HG03060 (cell line): Measurements from ENCODE around the gene THSD7A.
"Not testable (repeated sequence)": the region's sequence is repeated elsewhere in the genome, so short reads cannot be mapped to it uniquely, and the experiment has no call there.

Experiments used
- ATAC-seq: cut with Tn5 transposase; IDR thresholded peaks from one replicate; pipeline ENCODE4 v1.9.1; 2021; ENCODE audit warnings: low read depth, moderate number of reproducible peaks; ENCODE audit not compliant: unreplicated experiment

The THSD7A gene

DNA sequence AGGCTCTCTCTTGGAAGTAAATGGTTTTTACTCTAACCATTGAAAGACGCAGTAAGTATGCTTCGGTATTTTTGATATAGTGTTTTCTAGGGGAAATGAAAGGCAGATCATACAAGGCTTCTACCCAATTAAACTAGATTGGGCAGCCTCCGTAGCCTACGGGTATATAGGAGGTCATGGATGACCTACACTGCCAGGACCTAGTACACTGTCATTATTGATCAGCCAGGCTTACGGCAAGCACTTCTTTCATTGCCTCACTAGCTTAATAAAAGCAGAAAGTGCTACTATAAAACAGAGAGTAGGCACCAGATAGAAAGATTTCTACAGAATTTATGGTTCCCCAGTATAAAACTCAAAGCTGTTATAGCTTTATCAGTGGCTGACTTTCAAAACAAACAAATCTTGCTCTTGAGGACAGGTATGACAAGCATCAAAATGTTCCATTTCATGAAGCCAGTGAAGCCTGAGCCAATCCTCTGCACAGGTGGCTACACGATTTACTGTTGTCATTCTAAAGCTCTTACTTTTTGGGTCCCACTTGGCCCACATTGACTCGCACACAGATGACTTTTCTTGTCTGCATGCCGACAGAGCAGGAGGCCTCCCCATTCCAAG is 358.1 kb downstream of the THSD7A start:
- ATAC-seq, result no peak

DNA sequence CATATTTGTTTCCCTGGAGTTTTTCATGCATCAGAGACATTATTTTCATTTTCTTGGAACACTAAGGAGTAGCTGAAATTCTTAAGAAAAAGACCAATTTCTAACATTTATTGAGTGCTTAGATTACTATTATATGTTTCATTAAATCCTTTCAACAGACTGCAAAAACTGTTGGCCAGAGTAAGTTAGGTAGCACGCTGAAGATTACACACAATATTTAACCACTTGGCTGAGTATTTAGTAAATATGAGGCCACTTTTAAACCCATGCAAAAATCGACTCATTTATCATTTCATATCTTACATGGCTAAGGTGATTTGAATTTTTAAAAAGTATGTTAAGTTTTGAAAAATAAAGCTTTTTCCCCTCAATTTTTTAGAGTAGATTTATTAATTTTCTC is 358.8 kb downstream of the THSD7A start:
- no peak for ATAC-seq

DNA sequence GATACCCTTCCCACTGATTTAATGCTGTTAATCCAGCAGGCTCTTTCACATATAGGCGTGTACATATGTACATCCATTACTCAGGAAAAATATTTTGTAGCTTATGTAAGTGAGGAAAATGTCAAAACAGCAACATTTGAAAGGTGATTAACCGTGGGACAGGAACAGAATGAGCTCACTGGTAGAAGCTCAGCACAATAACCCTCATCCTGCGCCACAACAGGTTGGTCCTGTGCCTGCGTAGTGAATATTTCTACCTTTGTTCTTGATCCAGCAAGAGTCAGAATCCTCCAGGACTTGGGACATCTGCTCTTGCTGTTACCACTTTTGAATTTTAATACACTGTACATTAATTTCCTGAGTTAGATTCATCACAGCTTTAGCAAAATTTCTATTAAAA is 359.4 kb downstream of the THSD7A start:
- no peak for ATAC-seq

DNA sequence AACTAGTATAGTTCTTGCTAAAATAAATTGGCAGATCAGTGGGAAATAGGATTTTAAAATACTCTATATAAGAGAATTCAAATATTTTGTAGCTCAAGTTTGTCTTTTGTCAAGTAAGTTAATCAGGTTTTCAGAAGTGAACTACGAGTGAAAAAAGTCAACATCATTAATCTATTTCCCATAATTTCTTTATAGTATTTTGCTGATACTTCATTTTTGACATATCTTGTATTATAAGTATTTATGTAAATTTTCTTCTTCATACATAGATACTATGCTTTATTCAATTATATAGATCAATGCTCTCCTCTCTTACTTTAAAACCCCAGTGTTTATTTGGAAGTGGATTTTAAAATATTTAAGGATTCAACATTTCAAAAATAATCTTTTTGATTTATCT is 360.7 kb downstream of the THSD7A start:
- ATAC-seq, result no peak

DNA sequence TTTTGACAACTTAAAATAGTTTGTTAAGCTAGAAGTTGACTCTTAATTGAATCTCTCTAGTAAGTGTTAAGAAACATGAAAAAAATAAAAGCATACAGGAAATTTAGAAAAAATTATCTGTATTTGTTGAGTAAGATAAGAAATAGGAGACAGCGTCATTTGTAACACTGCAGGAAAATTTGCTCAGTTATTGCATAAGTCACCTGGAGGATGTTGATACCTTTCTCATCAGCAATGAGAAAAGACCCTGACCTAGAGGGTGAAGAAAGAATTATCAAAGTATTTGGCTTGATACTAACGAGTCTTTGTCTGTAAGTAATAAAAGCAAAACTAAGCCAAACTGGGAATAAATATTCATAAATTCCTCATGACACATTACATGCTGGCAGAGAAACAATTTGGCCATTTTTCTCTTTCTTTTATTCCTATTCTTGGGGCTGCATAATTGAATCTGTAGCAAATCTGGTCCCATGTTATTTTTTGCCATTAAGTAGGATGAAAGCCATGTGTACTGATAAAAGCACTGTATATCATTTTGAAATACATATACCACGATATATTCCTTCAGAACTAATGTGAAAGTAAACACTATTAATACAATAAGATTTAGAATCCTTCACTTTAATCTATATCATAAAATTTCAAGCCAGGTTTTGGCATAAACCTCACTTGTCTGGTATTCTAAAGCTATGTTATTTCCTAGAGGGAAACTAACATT is 362.8 kb downstream of the THSD7A start:
- ATAC-seq, result no peak

DNA sequence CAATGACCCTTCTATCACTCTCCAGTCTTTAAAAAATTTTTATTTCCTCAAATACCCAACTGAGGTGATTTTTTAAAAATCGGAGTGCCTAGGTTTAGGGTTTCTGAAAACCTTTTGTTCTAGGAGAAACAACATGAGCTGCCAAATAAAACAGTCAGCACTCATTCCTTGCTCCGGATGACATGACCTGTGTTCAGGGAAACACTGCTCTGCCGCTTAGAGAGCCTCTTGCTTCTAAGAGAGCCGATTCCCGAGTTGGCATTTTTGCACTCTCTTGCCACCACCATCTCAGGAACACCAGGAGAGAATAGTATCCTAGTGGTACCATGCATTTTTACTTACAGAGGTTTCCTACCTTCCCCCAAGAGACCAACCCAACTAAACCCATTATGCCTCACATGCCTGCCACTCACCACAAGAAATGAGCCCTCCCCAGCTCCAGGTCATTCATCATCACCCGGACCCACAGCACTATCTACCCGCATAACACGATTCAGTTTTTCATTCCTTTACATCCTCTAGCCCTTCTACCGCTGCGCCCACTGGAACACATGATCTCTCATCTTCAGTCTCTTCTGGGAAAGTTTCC is 365.4 kb downstream of the THSD7A start:
- no peak for ATAC-seq

DNA sequence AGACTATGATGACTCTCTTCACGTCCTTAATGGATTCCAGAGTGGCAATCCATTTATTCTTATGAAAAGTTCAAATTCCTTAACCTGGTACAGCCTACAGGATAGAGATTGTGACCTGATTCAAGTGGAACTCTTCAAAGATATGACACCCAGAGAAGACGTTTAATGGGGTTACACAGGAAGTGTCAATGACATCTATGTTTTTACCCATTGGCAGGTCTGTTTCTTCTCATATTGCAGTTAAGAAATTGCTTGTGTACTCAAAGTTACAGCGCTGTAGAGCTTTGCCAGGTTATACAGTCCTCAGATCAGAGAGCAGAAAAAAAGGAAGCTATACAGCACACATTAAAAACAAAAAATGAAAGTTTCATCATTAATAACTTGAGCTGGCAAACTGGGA is 367.4 kb downstream of the THSD7A start:
- ATAC-seq, result no peak

DNA sequence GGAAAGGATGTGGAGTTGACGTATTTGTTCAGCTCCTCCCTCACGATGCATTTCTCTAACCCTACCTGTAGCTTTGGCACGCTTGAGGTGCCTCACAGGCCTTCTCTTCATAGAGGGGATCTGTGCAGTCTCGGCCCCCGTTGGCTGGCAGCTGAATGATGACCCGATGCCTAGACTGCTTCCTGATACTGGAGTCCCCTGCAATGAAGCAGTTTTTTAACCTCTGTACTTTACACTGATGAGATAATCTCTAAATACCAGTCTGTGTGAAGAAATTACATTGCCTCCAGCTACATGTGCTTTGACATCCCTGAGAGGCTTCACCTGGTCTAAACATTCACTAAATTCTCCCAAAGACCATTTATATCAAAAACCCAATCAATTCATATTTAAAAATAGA is 370.1 kb downstream of the THSD7A start:
- ATAC-seq, result no peak

DNA sequence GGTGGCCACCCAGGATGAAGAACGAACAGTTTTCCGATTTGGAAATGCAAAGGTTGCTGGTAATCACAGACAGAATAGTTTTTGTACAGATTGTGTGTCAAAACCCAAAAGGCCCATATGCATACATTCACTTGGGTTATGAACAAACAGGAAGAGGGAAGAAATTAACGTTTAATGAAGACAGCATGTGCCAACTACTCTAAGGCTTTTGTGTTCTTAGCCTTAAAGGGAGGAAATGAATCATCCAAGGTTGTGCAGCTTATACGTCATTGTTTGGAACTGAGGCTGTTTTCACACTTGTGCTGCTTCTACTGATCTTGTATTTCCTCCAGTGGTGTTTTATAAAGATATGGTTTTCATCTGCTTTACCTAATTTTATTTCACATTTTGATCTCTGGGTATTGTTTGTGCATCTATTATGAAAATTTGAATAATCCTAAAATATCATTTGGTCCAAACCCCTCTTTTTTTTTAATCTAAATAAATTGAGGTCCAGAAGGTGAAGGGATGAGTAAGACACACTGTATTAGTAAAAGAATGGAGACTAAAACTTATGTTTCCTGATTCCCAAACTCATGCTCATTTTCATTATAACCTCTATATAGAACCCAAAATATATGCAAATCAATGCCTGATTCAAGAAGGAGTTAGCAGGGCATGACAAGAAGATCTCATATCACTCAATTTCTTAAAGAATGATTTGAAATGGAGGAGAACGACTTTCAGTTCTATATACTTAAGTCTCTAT is 373.1 kb downstream of the THSD7A start:
- peak; percentile 72 for ATAC-seq

DNA sequence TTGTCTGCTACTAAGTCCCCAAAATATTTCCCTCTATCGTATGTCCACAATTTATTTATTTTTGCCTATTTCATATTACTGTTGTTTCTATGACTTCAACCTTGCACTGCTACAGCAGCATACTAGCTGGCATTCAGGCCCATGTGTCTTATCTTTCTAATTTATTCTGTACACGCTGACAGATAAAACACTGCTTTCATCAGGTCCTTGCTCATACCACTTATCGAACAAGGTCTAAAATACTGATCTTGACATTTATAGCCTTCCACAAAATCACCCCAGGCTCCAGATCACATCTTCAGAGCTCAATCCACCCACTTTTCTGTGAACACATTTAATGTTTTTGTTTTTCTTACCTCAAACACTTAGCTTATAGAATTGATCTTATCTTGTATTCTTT is 374.6 kb downstream of the THSD7A start:
- ATAC-seq, result no peak

DNA sequence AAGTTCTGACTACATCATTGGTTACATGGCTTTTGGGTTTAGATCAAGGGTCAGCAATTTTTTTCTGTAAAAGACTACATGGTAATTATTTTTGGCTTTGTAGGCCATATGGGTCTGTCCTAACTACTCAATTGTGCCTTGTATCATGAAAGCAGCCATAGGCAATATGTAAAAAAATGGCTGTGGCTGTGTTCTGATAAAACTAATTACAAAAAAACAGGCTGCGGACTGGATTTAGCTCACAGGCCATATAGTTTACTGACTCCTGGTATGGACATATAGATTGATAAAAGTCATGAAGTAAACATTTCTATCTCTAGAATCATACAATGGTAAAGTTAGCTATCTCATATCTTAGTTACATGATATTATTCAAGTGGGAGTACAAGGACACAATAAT is 375.4 kb downstream of the THSD7A start:
- ATAC-seq, result no peak

DNA sequence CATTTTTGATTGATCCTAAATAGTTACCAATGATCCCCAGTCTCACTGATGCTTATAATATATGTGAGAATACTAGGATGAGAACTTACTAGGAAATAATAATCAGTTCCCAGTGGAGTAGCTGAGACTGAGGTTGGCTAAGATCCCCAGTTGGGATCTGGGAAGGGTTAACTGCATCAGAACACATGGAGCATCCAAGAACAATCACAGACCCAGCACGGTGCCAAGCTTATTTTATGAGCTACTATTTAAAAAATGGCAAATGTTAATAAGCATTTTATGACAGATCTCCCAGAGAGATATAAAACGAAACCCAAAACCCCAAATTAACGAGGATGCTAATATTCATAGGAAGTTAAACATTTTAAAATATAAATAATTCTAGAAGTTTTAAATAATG is 379.5 kb downstream of the THSD7A start:
- ATAC-seq, result no peak

DNA sequence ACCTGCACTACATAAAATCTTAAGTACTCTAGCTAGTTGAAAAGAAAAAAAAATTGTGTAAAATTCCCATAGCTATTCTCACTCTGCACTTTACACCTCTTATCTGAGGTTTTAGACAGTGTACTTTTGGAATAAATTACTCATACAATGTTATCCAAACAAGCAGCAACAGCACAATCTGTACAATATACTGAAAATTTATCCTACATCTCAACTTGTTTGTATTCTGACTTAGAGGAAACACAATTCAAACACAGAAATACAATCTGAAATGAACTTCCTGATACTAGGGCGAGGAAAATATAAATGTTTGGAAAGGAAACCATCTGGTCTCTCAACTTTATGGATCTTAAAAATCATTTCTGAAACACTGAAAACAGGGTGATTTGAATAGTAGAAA is 381.7 kb downstream of the THSD7A start:
- no peak for ATAC-seq

DNA sequence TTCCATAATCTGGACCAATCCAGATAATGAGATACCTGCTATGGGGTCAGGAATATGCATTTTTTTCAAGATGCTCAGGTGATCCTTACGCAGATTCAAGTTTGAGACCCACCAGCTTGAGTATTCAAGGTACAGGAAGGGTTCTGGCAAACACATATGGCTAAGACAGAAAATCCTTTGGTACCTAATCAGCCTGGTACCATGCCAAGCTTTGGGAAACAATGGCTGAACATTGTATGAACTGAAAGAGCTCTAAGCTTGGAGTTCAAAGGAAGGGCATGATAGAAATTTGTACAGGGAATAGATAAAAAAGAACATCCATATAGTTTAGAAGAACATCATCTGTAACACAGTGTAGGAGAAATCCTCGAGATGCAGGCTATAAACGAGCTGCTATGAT is 382.7 kb downstream of the THSD7A start:
- no peak for ATAC-seq

DNA sequence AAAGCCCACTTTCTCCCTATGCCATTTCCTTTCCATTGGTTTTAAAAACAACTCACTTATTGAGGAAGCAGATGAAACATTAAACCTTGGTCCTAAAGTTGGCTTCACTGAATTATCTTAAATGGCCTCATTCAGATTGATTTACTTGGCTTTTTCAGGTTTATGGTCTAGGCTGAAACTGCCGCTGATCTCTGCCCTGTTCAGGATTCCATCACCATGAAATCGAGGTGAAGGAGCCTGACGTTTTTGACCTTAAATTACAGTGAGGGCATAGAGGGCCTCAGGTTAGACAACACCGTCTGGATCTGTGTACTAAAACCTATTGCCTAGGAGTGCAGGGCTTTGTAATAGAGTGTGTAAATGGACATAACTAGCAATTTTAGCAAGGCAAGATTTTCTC is 383.7 kb downstream of the THSD7A start:
- ATAC-seq, result no peak

DNA sequence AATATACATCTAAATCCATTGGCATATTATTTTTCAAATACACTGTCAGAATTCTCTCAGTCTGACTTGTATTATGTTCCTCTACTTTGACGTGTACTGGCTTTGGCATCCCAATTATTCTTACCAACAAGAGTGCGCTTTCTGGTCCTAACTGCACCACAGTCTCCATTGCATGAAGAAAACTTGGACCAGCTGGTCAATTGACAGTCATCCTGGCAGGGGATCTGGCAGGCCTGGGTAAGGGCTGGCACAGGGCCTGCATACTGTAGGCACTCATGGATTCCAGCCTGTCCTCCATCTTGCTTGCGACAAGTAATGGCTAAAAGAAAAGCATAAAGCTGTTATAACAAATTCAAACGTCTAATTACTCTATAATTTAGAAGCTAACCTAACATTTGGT is 384.9 kb downstream of the THSD7A start:
- ATAC-seq, result no peak

DNA sequence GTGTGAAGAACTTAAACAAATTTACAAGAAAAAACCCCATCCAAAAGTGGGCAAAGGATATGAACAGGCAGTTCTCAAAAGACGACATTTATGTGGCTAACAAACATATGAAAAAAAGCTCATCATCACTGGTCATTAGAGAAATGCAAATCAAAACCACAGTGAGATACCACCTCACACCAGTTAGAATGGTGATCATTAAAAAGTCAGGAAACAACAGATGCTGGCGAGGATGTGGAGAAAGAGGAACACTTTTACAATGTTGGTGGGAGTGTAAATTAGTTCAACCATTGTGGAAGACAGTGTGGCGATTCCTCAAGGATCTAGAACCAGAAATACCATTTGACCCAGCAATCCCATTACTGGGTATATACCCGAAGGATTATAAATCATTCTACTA is 388.1 kb downstream of the THSD7A start:
- not testable (repeated sequence) for ATAC-seq

DNA sequence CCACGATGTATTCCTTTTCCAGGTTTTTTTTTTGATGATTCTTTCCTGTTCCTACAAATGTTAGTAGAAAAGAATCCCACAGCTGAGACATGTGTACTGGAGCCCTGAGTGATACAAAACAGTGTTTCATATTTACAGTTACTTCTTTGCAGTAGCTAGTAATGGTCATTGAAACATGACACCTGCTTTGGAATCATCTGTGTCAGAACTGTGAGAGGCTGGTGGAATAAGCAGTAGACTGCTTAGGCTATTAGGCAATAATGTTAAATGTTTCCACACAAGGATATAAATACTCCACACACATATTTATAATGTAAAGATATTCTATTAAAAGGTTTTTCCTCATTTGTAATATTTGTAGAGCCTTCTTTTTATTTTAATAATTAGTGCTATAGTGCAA is 394.0 kb downstream of the THSD7A start:
- ATAC-seq, result no peak

DNA sequence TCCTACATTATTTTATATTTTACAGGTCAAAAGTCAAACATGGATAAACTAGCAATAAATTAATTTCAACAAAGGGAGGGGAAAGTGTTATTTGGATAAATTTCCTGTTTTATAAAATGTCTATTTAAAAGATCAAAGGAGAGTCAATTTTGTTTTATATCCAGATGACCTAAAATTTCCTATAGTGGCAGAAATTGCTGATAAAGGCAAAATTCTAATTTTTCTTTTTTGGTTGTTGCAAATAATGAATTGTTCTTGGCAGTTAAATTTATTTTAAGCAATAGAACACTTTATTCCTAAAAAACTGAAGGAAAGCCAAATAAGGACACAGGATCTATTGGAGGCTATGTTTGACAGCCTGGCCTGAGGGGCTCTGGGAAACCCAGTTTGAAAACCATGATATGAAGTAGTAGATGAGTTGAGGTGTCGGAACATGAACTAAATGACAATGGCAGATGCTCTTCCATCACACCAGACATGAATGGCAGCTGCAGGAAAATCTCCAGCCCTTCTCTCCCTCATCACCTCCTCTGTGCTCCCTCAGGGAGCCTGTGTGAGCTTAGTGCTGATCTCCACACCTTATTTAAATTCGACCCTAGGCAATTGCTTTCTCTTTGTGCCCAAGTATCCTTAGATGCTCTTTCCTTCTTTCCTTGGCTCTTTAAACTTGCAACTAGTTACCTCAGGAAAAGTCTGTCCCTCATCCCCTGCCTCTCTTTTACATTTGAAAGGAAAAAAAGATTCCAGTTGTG is 395.0 kb downstream of the THSD7A start:
- no peak for ATAC-seq

DNA sequence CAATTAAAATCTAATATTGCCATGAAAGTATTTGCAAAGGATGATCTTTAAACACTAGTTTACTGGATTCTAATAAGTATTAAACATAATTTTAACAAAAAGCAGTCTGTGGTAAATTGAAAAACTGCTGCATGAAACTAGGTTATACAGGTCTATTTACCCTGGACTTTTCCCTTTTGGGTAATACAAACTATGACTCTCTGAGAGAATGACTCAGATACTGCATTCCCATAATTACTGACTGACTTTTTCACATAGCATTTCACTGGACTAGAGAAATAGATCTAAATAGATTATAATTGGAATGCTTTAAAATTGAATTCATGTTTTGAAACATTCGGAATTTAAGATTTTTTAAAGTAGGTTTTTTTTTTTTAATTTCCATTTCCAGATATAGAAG is 395.7 kb downstream of the THSD7A start:
- no peak for ATAC-seq

DNA sequence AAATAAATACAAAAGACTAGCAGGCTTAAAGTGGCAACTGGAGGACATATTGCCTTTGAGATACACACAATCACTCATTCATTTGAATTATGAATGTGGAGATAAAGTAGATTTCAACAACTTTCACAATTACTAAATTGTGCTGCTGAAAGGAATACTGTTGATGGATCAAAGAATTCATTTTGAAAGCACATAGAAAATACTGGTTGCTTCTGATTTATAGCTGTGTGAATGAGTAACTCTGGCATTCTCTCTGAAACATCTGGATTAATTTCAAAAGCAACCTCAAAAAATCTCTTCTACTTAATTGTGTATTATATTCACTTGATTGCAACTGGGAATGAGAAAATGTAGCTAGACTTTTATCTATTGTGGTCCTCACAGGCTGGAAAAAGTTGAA is 397.6 kb downstream of the THSD7A start:
- ATAC-seq, result no peak
